Muscle of leg (tissue), 11 donors: Measurements from ENCODE around the gene NKX2-3. TPM values are rescaled to one million over a fixed set of nuclear protein-coding genes. Genes with fewer than 3 reads are reported as not detected.

Experiments used
- DNase-seq: peaks from one replicate; pipeline ENCODE4 v3.0.0; 2013
- H3K27ac ChIP-seq: one replicate; pipeline ENCODE4 v1.5.1; 2013; ENCODE audit warnings: mild to moderate bottlenecking, low read length, control low read depth
- H3K27me3 ChIP-seq: one replicate; pipeline ENCODE4 v1.6.1; 2013; ENCODE audit warnings: low read length; ENCODE audit not compliant: control insufficient read depth, insufficient read depth
- H3K36me3 ChIP-seq: one replicate; pipeline ENCODE4 v1.6.1; 2013; ENCODE audit warnings: low read length; ENCODE audit not compliant: control insufficient read depth, insufficient read depth
- H3K4me1 ChIP-seq: one replicate; pipeline ENCODE4 v1.6.1; 2013; ENCODE audit warnings: low read length; ENCODE audit not compliant: control insufficient read depth, insufficient read depth
- H3K4me3 ChIP-seq: one replicate; pipeline ENCODE4 v1.5.1; 2013; ENCODE audit warnings: low read length, control low read depth
- H3K9me3 ChIP-seq: replicated peaks from 2 replicates; pipeline ENCODE4 v1.6.1; 2013; ENCODE audit warnings: low read depth, low read length; ENCODE audit not compliant: control insufficient read depth
- WGBS: methylation state at CpG from one replicate; pipeline ENCODE4 v1.1.5; 2013; ENCODE audit warnings: missing lambda C conversion rate; ENCODE audit not compliant: insufficient coverage; 5-methylcytosine and 5-hydroxymethylcytosine counted together
- polyA plus RNA-seq, 8 donors: library from polyadenylated mRNA; unstranded; fragments of 120-200 nt; gene quantifications; one replicate each; pipeline versions ENCODE4 v1.2.1 to v1.2.3, GENCODE V29; 2013; ENCODE audit warnings: inconsistent platforms in 1 of 8, low replicate concordance in 1 of 8; ENCODE audit not compliant: insufficient read length in 8 of 8, insufficient read depth in 1 of 8
- total RNA-seq: library from RNA; stranded (reverse); fragments of 120-200 nt; gene quantifications from one replicate; pipeline ENCODE4 v1.2.4, GENCODE V29; 2013

The NKX2-3 gene
- total and polyA plus RNA-seq, 9 donors = 0.11 to 2.0 (median 0.71) TPM

- Histone ChIP-seq H3K9me3 (no peaks in the 10 kb centered on the region), H3K36me3 (no peaks in the 10 kb centered on the region), H3K27ac (no peak overlapping the region), H3K4me1 (peaks cover 17% of the 10 kb centered on the region), H3K27me3 (peaks cover 73% of the 10 kb centered on the region), H3K4me3 (no peak overlapping the region)
- WGBS = under 1% methylated on average over 31 of the region's 48 CpGs
- no peak for DNase-seq
These were observed 12.5 kb upstream of the NKX2-3 start for GRCh38 chr10:99520040-99520846.

DNA sequence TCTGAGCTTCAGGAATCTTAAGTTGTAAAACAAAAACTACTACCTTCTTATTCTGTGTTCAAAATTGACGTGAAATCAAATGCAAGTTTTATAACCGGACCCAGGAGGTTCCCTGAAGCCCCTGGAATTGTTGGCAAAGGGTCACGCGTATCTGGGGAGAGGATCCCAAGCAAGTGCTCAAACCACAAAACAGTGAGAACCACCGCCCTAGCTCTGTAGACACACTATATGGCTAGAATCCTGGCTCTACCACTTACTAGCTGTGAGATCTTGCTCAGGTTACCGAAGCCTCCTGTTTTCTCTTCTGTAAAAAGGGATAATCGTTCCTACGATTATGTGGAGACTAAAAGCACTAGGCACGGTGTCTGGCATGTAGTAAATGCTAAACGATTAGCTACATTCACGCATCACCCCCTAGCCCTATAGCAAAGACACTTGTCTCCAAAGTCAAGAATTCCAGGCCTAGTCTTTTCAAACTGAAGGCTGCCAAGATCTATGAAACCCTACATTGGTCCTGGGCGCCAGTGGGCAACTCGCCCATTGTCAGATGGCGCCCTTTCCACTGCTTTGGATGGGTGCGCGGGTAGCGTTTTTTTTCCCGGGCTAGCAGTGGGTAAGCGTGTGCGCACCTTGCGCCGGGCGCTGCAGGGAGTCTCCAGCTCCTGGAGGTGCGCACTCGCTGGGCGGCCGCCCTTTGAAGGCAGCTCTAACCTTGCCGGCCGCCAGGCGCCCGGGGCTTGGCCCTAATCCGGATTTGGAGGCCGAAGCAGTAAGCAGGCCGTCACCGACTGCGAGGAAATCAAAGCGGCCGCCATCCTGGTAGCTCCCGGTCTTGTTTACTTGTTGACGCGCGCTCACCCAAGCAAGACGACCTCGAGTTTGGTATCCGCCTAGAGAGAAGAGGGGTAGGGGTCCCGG lies 11.6 kb upstream of the NKX2-3 start:
- no peak overlapping the region for H3K27ac ChIP-seq
- no peaks in the 10 kb centered on the region for H3K9me3 ChIP-seq
- DNase-seq = no peak
- peaks cover 17% of the 10 kb centered on the region for H3K4me1 ChIP-seq
- WGBS = 7% methylated on average over 38 of the region's 46 CpGs
- H3K27me3 ChIP-seq = peaks cover 76% of the 10 kb centered on the region
- no peaks in the 10 kb centered on the region for H3K36me3 ChIP-seq
- no peak overlapping the region for H3K4me3 ChIP-seq

GRCh38 chr10:99521765-99522469 lies 10.8 kb upstream of the NKX2-3 start:
- Histone ChIP-seq H3K4me1 (peaks cover 17% of the 10 kb centered on the region), H3K27me3 (peaks cover 84% of the 10 kb centered on the region), H3K9me3 (no peaks in the 10 kb centered on the region), H3K4me3 (no peak overlapping the region), H3K36me3 (no peaks in the 10 kb centered on the region), H3K27ac (no peak overlapping the region)
- WGBS = 4% methylated on average over 49 of the region's 51 CpGs
- DNase-seq = no peak

- no peaks in the 10 kb centered on the region for H3K36me3 ChIP-seq
- peaks cover 17% of the 10 kb centered on the region for H3K4me1 ChIP-seq
- 6% methylated on average over 29 of the region's 35 CpGs for WGBS
- H3K27ac ChIP-seq = no peak overlapping the region
- DNase-seq = no peak
- no peaks in the 10 kb centered on the region for H3K9me3 ChIP-seq
- no peak overlapping the region for H3K4me3 ChIP-seq
- peaks cover 90% of the 10 kb centered on the region for H3K27me3 ChIP-seq
These were observed 10.1 kb upstream of the NKX2-3 start for GRCh38 chr10:99522470-99523250.

DNA sequence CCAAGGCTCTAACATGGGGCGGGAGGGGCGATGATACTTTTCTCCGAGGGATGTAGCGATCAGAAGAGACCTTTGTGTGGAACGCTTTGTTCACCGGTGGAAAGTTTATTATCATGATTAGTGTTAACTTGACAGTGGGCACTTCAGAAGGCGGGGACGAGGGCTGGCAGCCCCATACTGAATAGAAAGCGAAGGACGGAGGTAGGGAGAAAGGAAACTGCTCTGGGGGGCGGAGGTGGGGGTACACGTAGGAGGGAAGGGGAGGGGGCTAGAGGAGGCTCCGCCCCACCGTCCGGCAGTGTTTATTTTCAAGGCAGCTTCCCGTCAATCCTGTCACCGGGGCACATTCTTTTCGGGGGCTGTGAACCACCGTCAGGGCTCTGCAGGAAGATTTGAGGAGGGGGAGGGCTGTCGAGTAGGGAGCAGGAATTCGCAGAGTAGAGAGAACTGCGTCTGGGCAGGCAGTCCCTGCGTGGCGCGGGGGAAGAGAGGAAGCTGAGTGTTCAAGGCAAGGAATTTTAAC lies 9.4 kb upstream of the NKX2-3 start:
- peaks cover 17% of the 10 kb centered on the region for H3K4me1 ChIP-seq
- 2% methylated on average over 15 of the region's 25 CpGs for WGBS
- no peak for DNase-seq
- H3K36me3 ChIP-seq = no peaks in the 10 kb centered on the region
- no peak overlapping the region for H3K4me3 ChIP-seq
- H3K9me3 ChIP-seq = no peaks in the 10 kb centered on the region
- no peak overlapping the region for H3K27ac ChIP-seq
- peaks cover 95% of the 10 kb centered on the region for H3K27me3 ChIP-seq

DNA sequence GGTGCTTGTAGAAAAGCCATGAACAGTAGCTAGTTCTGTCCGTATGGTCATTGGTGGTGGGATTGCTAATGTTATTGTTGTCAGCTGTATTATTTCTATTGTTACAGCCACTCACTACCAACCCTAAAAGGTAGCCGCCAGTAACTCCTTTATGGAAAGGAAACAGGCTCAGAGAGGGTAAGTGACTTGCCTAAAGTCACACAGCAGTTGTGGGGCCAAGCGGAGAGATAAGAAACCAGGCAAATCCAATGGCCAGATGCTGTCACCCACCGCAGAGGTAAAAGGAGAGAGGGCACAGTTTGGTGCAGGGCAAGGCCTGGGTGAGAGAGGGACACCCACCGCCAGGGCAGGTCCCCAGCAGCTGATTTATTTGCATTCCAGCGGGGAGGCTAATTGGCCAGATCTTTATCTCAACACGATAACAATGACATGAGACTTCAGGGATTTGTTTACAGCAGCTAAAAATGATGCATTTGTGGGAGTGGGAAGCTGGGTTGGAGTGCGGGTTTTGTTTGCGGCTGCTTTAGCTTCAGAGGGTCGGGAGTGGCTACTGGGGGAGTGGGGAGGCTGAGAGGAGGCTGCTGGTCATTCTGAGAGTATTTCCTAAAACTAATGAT lies 8.6 kb upstream of the NKX2-3 start:
- Histone ChIP-seq H3K4me3 (no peak overlapping the region), H3K36me3 (no peaks in the 10 kb centered on the region), H3K4me1 (peaks cover 17% of the 10 kb centered on the region), H3K27ac (no peak overlapping the region), H3K27me3 (peaks cover 92% of the 10 kb centered on the region), H3K9me3 (no peaks in the 10 kb centered on the region)
- no peak for DNase-seq
- 18% methylated on average over 6 of the region's 10 CpGs for WGBS

- H3K9me3 ChIP-seq = no peaks in the 10 kb centered on the region
- WGBS = no CpG with 5 or more reads among the region's 10 CpGs
These were observed 7.9 kb upstream of the NKX2-3 start for GRCh38 chr10:99524736-99525380.

GRCh38 chr10:99525897-99526296 lies 6.8 kb upstream of the NKX2-3 start:
- no peak overlapping the region for H3K27ac ChIP-seq
- no peak for DNase-seq
- H3K4me3 ChIP-seq = no peak overlapping the region
- no peaks in the 10 kb centered on the region for H3K36me3 ChIP-seq
- peaks cover 20% of the 10 kb centered on the region for H3K4me1 ChIP-seq
- H3K9me3 ChIP-seq = no peaks in the 10 kb centered on the region
- peaks cover 88% of the 10 kb centered on the region for H3K27me3 ChIP-seq

More at GRCh38 chr10:99524736-99525380, 7.9 kb upstream of the NKX2-3 start:
- H3K4me3 ChIP-seq = no peak overlapping the region
- no peak overlapping the region for H3K27ac ChIP-seq
- H3K4me1 ChIP-seq = peaks cover 17% of the 10 kb centered on the region
- peaks cover 88% of the 10 kb centered on the region for H3K27me3 ChIP-seq
- H3K36me3 ChIP-seq = no peaks in the 10 kb centered on the region
- no peak for DNase-seq
